HPDE6-E6E7 (cell line): ENCODE data around the gene CFAP97D1.

ENCODE experiments used
- DNase-seq: peaks from one replicate; pipeline ENCODE4 v3.0.0; 2011; ENCODE audit warnings: missing footprints; ENCODE audit errors: extremely low spot score

Gene CFAP97D1

DNA sequence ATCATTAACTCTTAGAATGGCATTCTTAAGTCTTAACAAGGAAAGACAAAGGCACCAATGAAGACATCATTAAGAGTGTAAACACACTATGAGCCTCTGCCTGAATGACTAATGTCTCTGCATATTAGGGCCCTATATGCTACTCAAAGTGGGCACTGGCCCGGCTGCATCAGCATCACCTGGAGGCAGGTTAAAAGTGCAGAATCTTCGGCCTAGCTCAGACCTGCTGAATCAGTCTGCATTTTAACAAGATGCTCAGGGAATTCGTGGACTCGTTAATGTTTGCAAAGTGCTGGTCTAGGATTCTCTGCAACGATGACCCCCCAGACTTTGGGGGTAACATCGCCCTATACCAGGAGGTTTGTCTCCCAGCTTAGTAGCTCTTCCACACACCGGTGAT, 46.0 kb downstream of the CFAP97D1 start:
- no peak for DNase-seq

DNA sequence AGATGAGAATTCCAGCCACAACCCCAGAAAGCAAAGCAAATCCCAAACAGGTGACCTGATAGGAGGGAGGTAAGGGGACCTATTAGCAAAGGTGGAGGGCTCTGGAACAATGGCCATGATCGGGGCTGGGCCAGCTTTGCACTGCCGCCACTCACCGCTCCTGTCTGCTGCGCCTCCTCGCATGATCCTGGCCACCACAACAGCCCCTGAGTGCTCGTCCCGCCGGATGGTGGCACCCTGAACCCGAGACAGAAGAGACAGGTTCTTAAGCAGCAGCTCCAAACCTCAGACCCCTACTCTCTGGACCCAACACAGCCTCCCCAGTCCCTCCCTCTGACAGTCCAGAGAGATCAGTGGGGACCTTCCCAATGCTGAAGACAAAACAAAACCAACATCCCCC, 47.4 kb downstream of the CFAP97D1 start:
- DNase-seq: no peak

DNA sequence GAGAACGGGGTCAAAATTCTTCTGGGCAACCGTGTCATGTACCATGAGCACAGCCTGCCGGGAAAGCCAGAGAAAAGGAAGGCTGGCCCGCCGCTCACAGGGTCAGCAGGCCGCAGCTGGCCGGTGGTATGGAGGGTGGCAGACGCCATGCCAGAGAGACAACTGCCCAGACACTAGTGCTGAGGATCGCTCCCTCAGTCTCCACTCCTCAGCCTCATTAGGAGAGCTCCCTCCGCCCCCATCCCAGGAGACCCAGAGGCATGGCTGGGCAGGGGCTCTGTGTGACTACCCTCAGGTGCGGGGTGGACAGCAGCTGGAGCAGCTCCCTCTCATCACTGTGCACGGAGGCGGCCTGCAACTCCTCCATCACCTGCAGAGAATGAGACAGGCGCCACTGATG, 49.5 kb downstream of the CFAP97D1 start:
- DNase-seq: no peak

DNA sequence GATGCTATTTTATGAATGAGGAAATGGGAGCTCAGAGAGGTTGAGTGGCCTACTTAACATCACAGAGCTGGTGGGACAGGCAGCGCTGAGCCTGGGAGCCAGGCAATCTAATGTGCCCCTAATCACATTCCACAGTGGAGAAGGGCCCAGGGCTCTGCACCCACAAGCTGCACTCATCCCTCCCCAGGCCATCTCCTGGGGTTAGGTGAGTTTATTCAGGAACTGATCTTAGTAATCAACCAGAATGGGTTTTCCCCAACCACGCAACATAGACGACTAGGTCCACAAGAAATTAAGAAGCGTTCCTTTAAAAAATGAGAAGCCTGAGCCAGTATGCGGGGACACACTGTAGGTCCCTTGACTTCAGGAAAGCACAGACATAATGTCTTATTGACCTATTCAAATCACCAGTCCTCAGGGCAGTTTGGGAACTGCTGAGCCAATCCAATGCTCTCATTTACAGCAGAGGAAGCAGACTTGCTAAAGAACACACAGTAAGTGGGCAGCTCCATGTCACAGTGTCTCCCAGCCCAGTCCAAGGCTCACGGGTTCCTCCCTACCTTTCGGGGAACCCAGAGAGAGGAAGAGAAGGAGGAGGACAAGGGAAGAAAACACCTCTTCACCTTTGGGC, 50.4 kb downstream of the CFAP97D1 start:
- no peak for DNase-seq

DNA sequence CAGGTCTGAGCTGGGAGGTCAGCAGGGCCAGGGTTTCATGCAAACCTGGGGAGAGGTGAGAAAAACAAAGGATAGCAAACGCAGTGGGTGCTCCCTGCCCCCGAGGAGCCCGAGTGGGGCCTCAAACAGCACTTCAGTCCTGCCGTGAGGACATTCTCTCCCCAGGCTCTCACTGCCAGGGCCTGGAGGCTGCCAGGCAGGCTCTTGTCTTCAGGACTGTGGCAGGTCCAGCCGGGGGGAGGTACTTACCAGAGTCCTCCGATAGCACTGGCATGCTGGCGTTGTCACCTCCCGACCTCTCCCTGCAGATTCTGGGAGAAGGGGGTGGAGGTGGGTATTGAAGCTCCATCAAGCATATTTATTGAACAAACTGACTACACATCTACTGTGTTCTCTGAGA, 51.4 kb downstream of the CFAP97D1 start:
- no peak for DNase-seq

DNA sequence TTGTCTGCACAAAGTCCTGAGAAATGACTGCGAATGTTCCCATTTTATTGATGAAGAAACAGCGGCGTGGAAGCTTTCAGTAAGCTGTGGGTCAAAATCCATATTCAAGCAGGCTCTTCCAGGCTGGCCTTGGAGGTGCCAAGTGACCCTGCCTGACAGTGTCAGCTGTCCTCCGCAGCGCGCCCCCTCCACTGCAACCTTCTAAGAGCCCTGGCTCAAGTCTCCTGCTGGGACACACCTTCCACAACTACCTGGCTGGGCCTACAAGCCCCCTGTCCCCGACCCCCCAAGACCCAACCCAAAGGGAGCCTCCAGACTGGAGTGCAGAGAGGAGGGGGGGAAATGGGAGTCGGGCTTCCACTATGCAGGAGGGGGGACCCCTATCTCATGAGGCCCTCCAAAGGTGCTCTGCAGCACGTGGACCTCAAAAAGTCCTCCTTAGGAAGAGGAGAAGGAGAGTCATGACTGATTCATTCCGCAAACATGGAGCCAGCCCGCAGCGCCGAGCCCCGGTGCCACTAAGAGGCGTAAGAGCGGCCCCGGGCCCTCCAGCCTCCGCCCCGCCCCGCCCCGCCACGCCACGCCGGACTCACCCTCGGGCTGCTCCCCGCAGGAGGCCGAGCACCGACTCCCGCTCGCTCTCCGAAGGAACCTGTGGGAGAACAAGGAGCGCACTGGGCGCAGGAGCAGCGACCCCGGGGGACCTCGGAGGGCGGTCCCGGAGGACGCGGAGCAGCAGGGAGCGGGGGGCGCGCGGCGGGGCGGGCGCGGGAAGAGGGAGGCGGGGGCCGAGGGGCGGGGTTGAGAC, 52.1 kb downstream of the CFAP97D1 start:
- DNase-seq: peak; percentile 82

DNA sequence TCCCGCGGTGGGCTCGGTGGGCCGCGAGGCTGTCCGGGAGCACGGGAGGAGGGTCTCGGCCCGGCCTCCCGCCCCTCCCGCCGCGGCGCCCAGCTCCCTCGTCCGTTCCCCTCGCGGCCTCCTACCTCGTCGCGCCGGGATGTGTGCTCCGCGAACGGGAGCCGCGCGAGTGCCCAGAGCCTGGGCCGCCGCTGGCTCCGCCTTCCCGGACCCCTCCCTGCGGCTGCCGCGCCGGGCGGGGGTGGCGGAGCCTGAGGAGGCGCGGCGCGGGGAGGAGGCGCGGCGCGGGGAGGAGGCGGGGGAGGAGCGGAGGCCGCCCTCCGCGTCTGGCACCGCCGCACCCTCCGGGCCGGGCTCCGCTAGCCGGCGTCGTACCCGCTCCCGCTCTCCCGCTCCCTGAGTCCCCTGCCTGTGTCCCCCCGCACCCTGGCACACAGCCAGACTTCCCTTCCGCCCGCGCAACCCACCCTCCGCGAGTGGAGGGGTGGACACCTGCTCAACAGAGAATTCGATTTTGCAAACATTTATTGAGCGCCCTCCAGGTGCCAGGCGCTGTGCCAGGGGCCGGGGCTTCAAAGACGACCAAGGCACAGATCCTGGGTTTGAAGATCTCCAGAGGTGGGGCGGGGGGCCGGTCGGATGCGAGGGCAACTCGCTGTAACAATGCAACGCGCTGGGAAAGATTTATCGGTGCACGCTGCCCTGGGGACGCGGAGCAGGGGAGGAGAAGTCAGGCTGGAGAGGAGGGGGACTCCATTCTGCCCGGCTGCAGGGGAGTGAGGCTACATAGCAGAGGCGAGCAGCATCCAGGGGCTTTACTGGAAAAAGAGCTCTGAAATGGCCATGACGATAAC, 53.0 kb downstream of the CFAP97D1 start, which contains the start of gene MPP3:
Gene MPP3, minus strand, starts transcription at position 171 of the 854 bp plus-strand sequence. CDS start 1,240 bp downstream, outside the sequence.
- peak; percentile 88 for DNase-seq

DNA sequence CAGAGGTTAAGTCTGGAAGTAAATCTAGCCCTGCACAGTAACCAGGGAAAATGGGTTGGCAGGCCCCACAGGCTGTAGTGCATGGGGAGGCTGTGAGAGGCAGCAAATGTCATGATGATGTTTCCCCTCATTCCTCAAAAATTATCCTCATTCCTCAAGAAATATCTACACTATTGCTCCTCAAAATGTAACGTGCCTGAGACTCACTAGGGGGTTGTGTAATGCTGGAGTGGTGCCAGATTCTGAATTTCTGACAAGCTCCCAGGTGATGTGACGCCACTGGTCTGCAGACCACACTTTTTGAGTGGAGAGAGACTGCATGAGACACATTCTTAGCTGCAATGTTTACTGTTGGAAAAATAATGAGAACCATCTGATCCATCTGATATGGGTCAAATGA, 53.9 kb downstream of the CFAP97D1 start:
- DNase-seq: no peak
